B cell (primary cell): Measurements from ENCODE around the gene WWC2. TPM values are rescaled to one million over a fixed set of nuclear protein-coding genes. Genes with fewer than 3 reads are reported as not detected.

Experiments
- ATAC-seq: fragments of 200-7000 bp; cut with Tn5 transposase; one replicate; pipeline ENCODE4 v1.10.0; 2021; ENCODE audit warnings: low read depth, mild to moderate bottlenecking, moderate number of reproducible peaks, moderate library complexity
- CTCF ChIA-PET: fragments of 350-600 bp; sonication (Branson Sonifier 250); formaldehyde crosslinking; loops from one replicate; lab custom pipeline; 2021; ENCODE audit warnings: antibody characterized with exemption, inconsistent platforms; lab: Charles Lee
- POLR2A ChIA-PET: fragments of 350-600 bp; sonication (Branson Sonifier 250); formaldehyde crosslinking; loops from one replicate; lab custom pipeline; 2021; ENCODE audit warnings: antibody characterized with exemption; lab: Charles Lee
- DNase-seq: peaks from one replicate; pipeline ENCODE4 v3.0.0; 2013
- H2AFZ ChIP-seq: 2 replicates; pipeline ENCODE4 v1.6.1; 2012; ENCODE audit warnings: mild to moderate bottlenecking, low read depth, low read length; ENCODE audit not compliant: insufficient read depth, poor library complexity, severe bottlenecking
- H3K27ac ChIP-seq, 2 donors: 1 replicate in 1 of 2; 2 replicates in 1 of 2; pipeline ENCODE4 v1.5.1; 2012 to 2013; ENCODE audit warnings: low read length in 2 of 2, mild to moderate bottlenecking in 2 of 2, moderate library complexity in 1 of 2
- H3K27me3 ChIP-seq, 4 experiments: fragments of 200-600 bp in 1 of 4; sonication (generic) in 1 of 4; replicated peaks in 1 of 4; 1 replicate in 2 of 4; 2 replicates in 2 of 4; pipeline versions ENCODE4 v1.6.1 to v1.7.0; 2013 to 2016; ENCODE audit warnings: low read length in 3 of 4, mild to moderate bottlenecking in 2 of 4, mixed read lengths in 1 of 4, moderate library complexity in 1 of 4; ENCODE audit not compliant: insufficient read depth in 4 of 4, control insufficient read depth in 3 of 4; ENCODE audit errors: control extremely low read depth in 1 of 4
- H3K36me3 ChIP-seq, 2 experiments: replicated peaks in 1 of 2; 1 replicate in 1 of 2; 2 replicates in 1 of 2; pipeline versions ENCODE4 v1.6.1 to v1.7.1; 2013; ENCODE audit warnings: low read length in 1 of 2; ENCODE audit not compliant: insufficient read depth in 2 of 2, control insufficient read depth in 1 of 2; ENCODE audit errors: control extremely low read depth in 1 of 2, extremely low read depth in 1 of 2
- H3K4me1 ChIP-seq, 2 donors: fragments of 200-600 bp in 1 of 2; sonication (generic) in 1 of 2; 1 replicate in 1 of 2; 2 replicates in 1 of 2; pipeline versions ENCODE4 v1.5.1 to v1.6.1; 2013 to 2017; ENCODE audit warnings: low read length in 2 of 2; ENCODE audit not compliant: control insufficient read depth in 2 of 2, insufficient read depth in 2 of 2
- H3K4me2 ChIP-seq: replicated peaks from 2 replicates; pipeline ENCODE3; 2012; ENCODE audit warnings: mild to moderate bottlenecking, low read depth, low read length; ENCODE audit not compliant: poor library complexity, severe bottlenecking
- H3K4me3 ChIP-seq, 5 experiments: fragments of 200-600 bp in 1 of 5; sonication (generic) in 1 of 5; 1 replicate in 3 of 5; 2 replicates in 2 of 5; pipeline versions ENCODE4 v1.5.1 to v1.7.0; 2011 to 2016; ENCODE audit warnings: low read length in 4 of 5, mild to moderate bottlenecking in 4 of 5, low read depth in 2 of 5, control low read depth in 1 of 5, moderate library complexity in 1 of 5; ENCODE audit not compliant: insufficient read depth in 1 of 5; ENCODE audit errors: control extremely low read depth in 1 of 5, extremely low read depth in 1 of 5
- H3K79me2 ChIP-seq: fragments of 200-600 bp; sonication (generic); one replicate; pipeline ENCODE4 v1.6.0; 2016; ENCODE audit warnings: low read length; ENCODE audit not compliant: control insufficient read depth, insufficient read depth
- H3K9ac ChIP-seq: fragments of 200-600 bp; sonication (generic); 2 replicates; pipeline ENCODE4 v1.6.1; 2017; ENCODE audit warnings: mild to moderate bottlenecking, low read length, moderate library complexity
- H3K9me3 ChIP-seq, 3 donors: one replicate each; pipeline versions ENCODE4 v1.6.1 to v1.7.1; 2013; ENCODE audit warnings: low read length in 2 of 3; ENCODE audit not compliant: control insufficient read depth in 2 of 3, insufficient read depth in 1 of 3; ENCODE audit errors: control extremely low read depth in 1 of 3
- H4K20me1 ChIP-seq: 2 replicates; pipeline ENCODE4 v1.6.0; 2012; ENCODE audit warnings: mild to moderate bottlenecking, low read length; ENCODE audit not compliant: insufficient read depth, control insufficient read depth, poor library complexity, severe bottlenecking
- H3K27ac Mint-ChIP-seq: one replicate; pipeline ENCODE4 v1.8.0; 2021; ENCODE audit warnings: mixed read lengths
- H3K27me3 Mint-ChIP-seq: one replicate; pipeline ENCODE4 v1.8.0; 2021; ENCODE audit warnings: mixed read lengths
- H3K4me1 Mint-ChIP-seq: one replicate; pipeline ENCODE4 v1.8.0; 2021; ENCODE audit warnings: mixed read lengths
- H3K4me3 Mint-ChIP-seq: one replicate; pipeline ENCODE4 v1.8.0; 2021; ENCODE audit warnings: mixed read lengths
- H3K9me3 Mint-ChIP-seq: one replicate; pipeline ENCODE4 v1.8.0; 2022; ENCODE audit warnings: mixed read lengths; ENCODE audit not compliant: insufficient read depth
- CTCF ChIP-seq: fragments of 200-600 bp; IDR thresholded peaks from one replicate; pipeline ENCODE4 v1.8.0; 2022; ENCODE audit warnings: antibody characterized with exemption, mild to moderate bottlenecking
- EZH2 ChIP-seq: IDR thresholded peaks from 2 replicates; pipeline ENCODE4 v1.6.1; 2012; ENCODE audit warnings: borderline replicate concordance, low read depth, mild to moderate bottlenecking, moderate library complexity, low read length; ENCODE audit not compliant: insufficient read depth, poor library complexity, severe bottlenecking
- WGBS: methylation state at CpG from one replicate; pipeline ENCODE4 v1.1.5; 2013; ENCODE audit warnings: missing lambda C conversion rate; ENCODE audit not compliant: insufficient coverage; 5-methylcytosine and 5-hydroxymethylcytosine counted together
- intact Hi-C: fragments of 100-400 bp; cut with micrococcal nuclease; formaldehyde crosslinking; loops from one replicate; pipeline ENCODE4 v1.10.0; 2022
- polyA plus RNA-seq: library from polyadenylated mRNA; depleted of rRNA; stranded (reverse); fragments of >200 nt; gene quantifications from 2 replicates; pipeline ENCODE4 v1.2.3, GENCODE V29; 2012
- total RNA-seq, 2 donors: library from RNA; stranded (reverse); fragments of 120-200 nt in 1 of 2; gene quantifications; 1 replicate in 1 of 2; 2 replicates in 1 of 2; pipeline versions ENCODE4 v1.2.3 to v1.2.4, GENCODE V29; 2013 to 2022

Gene WWC2
- total and polyA plus RNA-seq, 2 donors (not counting 1 experiment from before 2014, with no cell fraction given), result 0.07 to 0.32 TPM

GRCh38 chr4:183163135-183163534 is 64.1 kb downstream of the WWC2 start:
- H3K9ac ChIP-seq, result no peak overlapping the region
- ChIA-PET POLR2A (no interaction called here), CTCF (interaction anchor here (0.6 kb wide), 1 partner anchor 37 kb away, joined by 3 read pairs; no protein-coding TSS in a partner anchor)
- no peak overlapping the region for H3K4me3 ChIP-seq
- intact Hi-C loops, result no loop called here
- no peak for TF ChIP-seq EZH2
- H3K4me1 ChIP-seq, result no peaks in the 10 kb centered on the region
- no peak overlapping the region for H3K4me3 Mint-ChIP-seq
- H3K4me2 ChIP-seq, result no peak overlapping the region
- no peaks in the 10 kb centered on the region for H3K27me3 ChIP-seq
- H3K9me3 ChIP-seq, result no peaks in the 10 kb centered on the region
- 95% methylated on average over 2 of the region's 3 CpGs for WGBS
- no peaks in the 10 kb centered on the region for H3K4me1 Mint-ChIP-seq
- H3K27ac ChIP-seq, result no peak overlapping the region
- H2AFZ ChIP-seq, result no peak overlapping the region
- no peaks in the 10 kb centered on the region for H3K9me3 Mint-ChIP-seq
- peaks cover 6% of the 10 kb centered on the region for H3K27me3 Mint-ChIP-seq
- DNase-seq, result no peak
- no peak for ATAC-seq
- no peak overlapping the region for H3K27ac Mint-ChIP-seq
- H3K79me2 ChIP-seq, result no peaks in the 10 kb centered on the region
- H3K36me3 ChIP-seq, result no peaks in the 10 kb centered on the region
- H4K20me1 ChIP-seq, result no peaks in the 10 kb centered on the region

DNA sequence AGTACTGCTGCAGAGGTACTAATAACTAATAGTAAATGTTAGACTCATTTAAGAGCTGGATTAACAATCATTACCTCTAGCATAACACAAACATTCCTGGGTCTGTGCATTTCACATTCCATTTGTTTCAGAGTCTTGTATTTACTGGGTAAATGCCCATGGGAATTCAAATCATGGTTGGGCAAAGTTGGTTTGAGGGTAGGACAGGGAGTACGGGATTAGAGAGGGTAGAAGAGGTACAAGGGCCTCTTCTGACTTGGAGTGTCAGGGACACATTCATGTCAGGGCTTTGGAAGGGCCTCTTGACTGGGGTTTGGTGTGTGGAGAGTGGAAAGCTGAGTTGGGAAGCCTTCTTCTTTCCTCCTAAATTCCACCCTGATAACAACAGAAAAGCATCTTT is 65.9 kb downstream of the WWC2 start:
- Histone ChIP-seq H3K9ac (no peak overlapping the region), H3K4me3 (no peak overlapping the region), H3K4me2 (no peak overlapping the region), H3K36me3 (no peaks in the 10 kb centered on the region), H3K27ac (no peak overlapping the region), H3K4me1 (no peaks in the 10 kb centered on the region), H3K79me2 (no peaks in the 10 kb centered on the region), H3K9me3 (no peaks in the 10 kb centered on the region), H2AFZ (no peak overlapping the region), H3K27me3 (no peaks in the 10 kb centered on the region), H4K20me1 (no peaks in the 10 kb centered on the region)
- Mint-ChIP-seq H3K9me3 (no peaks in the 10 kb centered on the region), H3K27ac (no peak overlapping the region), H3K4me3 (no peak overlapping the region), H3K27me3 (peaks cover 6% of the 10 kb centered on the region), H3K4me1 (no peaks in the 10 kb centered on the region)
- ChIA-PET POLR2A (no interaction called here), CTCF (no interaction called here)
- no peak for ATAC-seq
- intact Hi-C loops, result no loop called here
- WGBS, result no CpG with 5 or more reads among the region's 1 CpG
- no peak for DNase-seq
- TF ChIP-seq CTCF (no peak), EZH2 (no peak)
